ENCODE data around the gene ZNF397. TPM values are rescaled to one million over a fixed set of nuclear protein-coding genes. Genes with fewer than 3 reads are reported as not detected.
A peak's percentile ranks its signal among the peaks of the same experiment; 100 is the strongest.

The ZNF397 gene
- total RNA-seq, 2 experiments from 2014 or later: 14.4 to 16.1 TPM

DNA sequence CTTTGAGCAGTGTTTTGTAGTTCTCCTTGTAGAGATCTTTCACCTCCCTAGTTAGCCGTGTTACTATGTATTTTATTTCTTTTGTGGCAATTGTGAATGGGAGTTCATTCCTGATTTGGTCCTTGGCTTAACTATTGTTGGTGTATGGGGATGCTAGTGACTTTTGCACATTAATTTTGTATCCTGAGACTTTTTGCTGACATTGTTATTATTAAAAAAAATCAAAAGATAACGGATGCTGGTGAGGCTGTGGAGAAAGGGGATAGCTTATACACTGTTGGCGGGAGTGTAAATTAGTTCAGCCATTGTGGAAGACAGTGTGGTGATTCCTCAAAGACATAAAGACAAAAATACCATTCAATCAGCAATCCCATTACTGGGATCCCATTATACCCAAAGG, 17.0 kb upstream of the ZNF397 start:
- ChIA-PET POLR2A (no interaction called here), CTCF (no interaction called here)
- H3K9me3 Mint-ChIP-seq: no peaks in the 10 kb centered on the region

DNA sequence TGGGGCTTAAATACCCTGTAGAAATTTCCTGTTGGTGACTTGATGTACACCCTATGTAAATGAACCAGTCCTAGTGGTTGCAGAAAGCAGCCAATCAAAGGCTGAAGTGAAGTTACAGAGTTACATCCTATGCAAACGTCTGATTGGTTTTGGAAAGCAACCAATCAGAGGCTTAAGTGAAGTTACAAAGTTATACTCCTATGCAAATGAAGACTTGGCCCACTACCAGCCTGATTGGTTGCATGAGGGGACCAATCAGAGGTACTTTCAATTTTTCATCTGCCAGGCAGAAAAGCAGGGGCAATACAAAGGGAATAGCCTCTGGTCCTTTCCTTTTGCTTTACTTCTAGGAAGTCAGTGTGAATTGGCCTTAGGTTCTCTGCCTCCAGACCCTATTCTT, 13.6 kb upstream of the ZNF397 start:
- no peak overlapping the region for H3K27ac Mint-ChIP-seq
- no peaks in the 10 kb centered on the region for H3K9me3 Mint-ChIP-seq
- POLR2A ChIA-PET: no interaction called here
- no peak overlapping the region for H3K4me3 Mint-ChIP-seq
- peaks cover 12% of the 10 kb centered on the region for H3K27me3 Mint-ChIP-seq
- no peak for DNase-seq
- H3K4me1 Mint-ChIP-seq: peaks cover 3% of the 10 kb centered on the region
- CTCF ChIA-PET: no interaction called here
- H3K36me3 Mint-ChIP-seq (ENCODE audit: low read depth): no peaks in the 10 kb centered on the region

More for the DNA sequence above, 17.0 kb upstream of the ZNF397 start:
- Mint-ChIP-seq H3K36me3 (ENCODE audit: low read depth) (no peaks in the 10 kb centered on the region), H3K4me3 (no peak overlapping the region), H3K27ac (no peak overlapping the region), H3K27me3 (peaks cover 9% of the 10 kb centered on the region), H3K4me1 (no peaks in the 10 kb centered on the region)
- DNase-seq: no peak

DNA sequence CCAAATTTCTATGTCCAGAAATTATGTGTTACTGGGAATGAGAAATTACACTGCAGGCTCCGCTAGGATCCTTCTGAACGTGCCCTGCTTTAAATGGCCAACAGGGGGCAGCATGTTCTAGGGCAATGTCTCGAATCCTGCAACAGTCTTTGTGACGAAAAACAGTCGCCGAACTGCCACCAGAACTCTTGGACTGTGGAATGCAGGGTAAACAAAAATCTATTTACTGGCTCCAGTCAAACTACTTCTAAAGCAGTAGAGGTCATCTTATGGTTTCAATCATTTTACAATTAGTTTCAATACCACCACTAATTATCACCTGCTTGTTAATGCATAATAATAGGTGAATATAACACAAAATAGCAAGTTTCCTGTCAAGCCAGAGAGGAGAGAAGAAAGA, 9.8 kb upstream of the ZNF397 start:
- ChIA-PET POLR2A (interaction anchor here (1.0 to 1.4 kb wide), 2 partner anchors 124 to 189 kb away, joined by 3 read pairs; no protein-coding TSS in a partner anchor), CTCF (interaction anchor here (0.6 to 2.6 kb wide), 14 partner anchors 9 to 339 kb away, joined by 3 to 15 read pairs (median 4); partner anchors contain the start of genes ZNF24, ZNF397 and ZSCAN30)
- no peaks in the 10 kb centered on the region for H3K9me3 Mint-ChIP-seq
- H3K4me1 Mint-ChIP-seq: peaks cover 3% of the 10 kb centered on the region
- H3K4me3 Mint-ChIP-seq: no peak overlapping the region
- peaks cover 2% of the 10 kb centered on the region for H3K27me3 Mint-ChIP-seq
- DNase-seq: peak; percentile 78
- H3K27ac Mint-ChIP-seq: no peak overlapping the region
- no peaks in the 10 kb centered on the region for H3K36me3 Mint-ChIP-seq (ENCODE audit: low read depth)

DNA sequence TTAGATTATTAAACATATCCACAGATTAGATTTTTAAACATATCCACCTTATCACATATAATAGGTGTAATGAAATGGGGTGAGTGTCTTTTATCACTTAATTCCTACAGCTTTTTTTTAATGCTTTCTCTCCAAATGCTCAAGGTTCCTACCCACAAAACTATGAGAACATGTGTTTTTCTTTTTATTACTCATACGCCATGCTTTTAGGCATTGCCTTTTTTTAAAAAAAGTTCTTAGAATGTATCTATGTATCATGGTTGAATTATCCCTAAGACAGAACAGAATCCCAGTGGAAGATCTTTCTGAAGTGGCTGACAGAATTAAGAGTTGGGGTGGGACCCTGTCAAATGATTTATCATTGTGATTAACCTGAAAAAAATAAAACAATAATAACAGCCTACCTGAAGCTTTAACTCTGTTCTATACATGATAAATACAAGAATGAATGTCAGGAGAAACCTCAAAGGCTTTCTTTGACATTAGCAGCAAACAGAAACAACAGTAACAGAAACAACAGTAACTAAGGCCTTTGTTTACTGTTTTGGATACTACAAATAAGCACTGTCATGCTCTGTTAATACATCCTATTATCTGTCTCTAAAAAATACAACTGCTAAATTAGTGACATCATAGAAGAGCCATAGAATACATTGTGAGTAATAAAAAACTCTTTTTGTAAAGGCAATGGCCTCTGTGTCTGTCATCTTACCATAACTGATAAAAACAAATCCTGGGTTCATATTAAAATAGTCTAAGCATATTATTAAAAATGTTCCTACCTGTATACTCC, 4.1 kb upstream of the ZNF397 start:
- H3K36me3 Mint-ChIP-seq (ENCODE audit: low read depth): no peaks in the 10 kb centered on the region
- POLR2A ChIA-PET: no interaction called here
- no peak for DNase-seq
- H3K9me3 Mint-ChIP-seq: no peaks in the 10 kb centered on the region
- H3K27ac Mint-ChIP-seq: no peak overlapping the region
- H3K4me1 Mint-ChIP-seq: peaks cover 10% of the 10 kb centered on the region
- CTCF ChIA-PET: interaction anchor here (0.7 kb wide), 1 partner anchor 150 kb away, joined by 3 read pairs; no protein-coding TSS in a partner anchor
- no peaks in the 10 kb centered on the region for H3K27me3 Mint-ChIP-seq
- no peak overlapping the region for H3K4me3 Mint-ChIP-seq

DNA sequence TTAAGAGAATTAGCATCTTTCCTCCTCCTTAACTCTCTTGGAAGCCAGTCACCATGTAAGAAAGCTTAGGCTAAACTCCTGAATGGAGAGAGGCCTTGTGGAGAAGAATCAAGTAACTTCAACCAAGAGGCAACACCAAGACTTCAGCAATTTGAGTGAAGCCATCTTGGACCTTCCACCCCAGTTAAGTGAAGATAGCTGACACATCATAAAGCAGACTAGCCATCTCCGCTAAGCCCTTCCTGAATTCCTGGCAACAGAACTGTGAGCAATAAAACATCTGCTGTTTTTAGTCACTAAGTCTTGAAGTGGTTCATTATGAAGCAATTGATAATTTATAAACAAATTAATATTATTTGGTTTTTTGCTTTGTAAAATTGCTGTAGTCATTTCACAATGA, 1.5 kb upstream of the ZNF397 start:
- peaks cover 24% of the 10 kb centered on the region for H3K36me3 Mint-ChIP-seq (ENCODE audit: low read depth)
- no peaks in the 10 kb centered on the region for H3K27me3 Mint-ChIP-seq
- ChIA-PET POLR2A (interaction anchor here (1.0 to 2.7 kb wide), 6 partner anchors 28 to 258 kb away, joined by 3 to 27 read pairs (median 7); partner anchors contain the start of genes INO80C, MAPRE2 and ZNF24), CTCF (interaction anchor here (0.9 to 1.9 kb wide), 6 partner anchors 7 to 147 kb away, joined by 3 to 9 read pairs (median 4); partner anchors contain the start of genes ZNF24 and ZSCAN30)
- DNase-seq: no peak
- no peak overlapping the region for H3K4me3 Mint-ChIP-seq
- H3K9me3 Mint-ChIP-seq: peaks cover 13% of the 10 kb centered on the region
- H3K27ac Mint-ChIP-seq: no peak overlapping the region
- peaks cover 10% of the 10 kb centered on the region for H3K4me1 Mint-ChIP-seq

DNA sequence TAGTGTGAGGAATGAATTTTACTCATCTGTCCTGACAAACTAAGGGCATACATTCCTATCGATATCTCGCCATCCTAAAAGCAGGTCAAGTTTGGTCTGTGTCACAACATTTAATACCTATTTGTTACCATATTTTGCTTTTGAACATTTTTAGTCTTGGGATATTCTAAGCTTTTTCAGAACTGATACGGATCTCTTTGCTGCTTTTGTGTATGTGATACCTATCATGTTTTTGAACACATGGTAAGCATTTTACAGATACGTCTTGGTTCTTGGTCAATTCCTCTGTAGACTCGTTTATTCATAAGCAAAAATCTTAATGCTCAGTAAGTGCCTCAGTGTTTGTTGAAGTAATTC, 592 bp downstream of the ZNF397 start:
- DNase-seq: no peak
- peaks cover 45% of the 10 kb centered on the region for H3K36me3 Mint-ChIP-seq (ENCODE audit: low read depth)
- peak overlapping the region; percentile 95 for H3K27ac Mint-ChIP-seq
- ChIA-PET CTCF (interaction anchor here (1.9 to 2.0 kb wide), 2 partner anchors 10 to 11 kb away, joined by 9 read pairs; no protein-coding TSS in a partner anchor), POLR2A (interaction anchor here (0.6 to 2.7 kb wide), 12 partner anchors 25 to 887 kb away, joined by 3 to 45 read pairs (median 4); partner anchors contain the start of genes MAPRE2, RMP24, RPRD1A and SLC39A6)
- peaks cover 33% of the 10 kb centered on the region for H3K9me3 Mint-ChIP-seq
- H3K4me3 Mint-ChIP-seq: peak overlapping the region; percentile 92
- H3K4me1 Mint-ChIP-seq: peaks cover 10% of the 10 kb centered on the region
- no peaks in the 10 kb centered on the region for H3K27me3 Mint-ChIP-seq

DNA sequence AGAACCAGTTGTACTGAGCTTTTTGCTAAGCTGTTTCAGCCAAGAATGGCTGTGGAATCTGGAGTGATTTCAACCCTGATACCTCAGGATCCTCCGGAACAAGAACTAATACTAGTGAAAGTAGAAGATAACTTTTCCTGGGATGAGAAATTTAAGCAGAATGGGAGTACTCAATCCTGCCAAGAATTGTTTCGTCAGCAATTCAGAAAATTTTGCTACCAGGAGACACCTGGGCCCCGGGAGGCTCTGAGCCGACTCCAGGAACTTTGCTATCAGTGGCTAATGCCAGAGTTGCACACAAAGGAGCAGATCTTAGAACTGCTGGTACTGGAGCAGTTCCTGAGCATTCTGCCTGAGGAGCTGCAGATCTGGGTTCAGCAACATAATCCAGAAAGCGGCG, 1.6 kb downstream of the ZNF397 start:
- DNase-seq: no peak
- no peaks in the 10 kb centered on the region for H3K27me3 Mint-ChIP-seq
- H3K9me3 Mint-ChIP-seq: peaks cover 43% of the 10 kb centered on the region
- ChIA-PET POLR2A (interaction anchor here (2.5 kb wide), 1 partner anchor 47 kb away, joined by 45 read pairs; the partner anchor contains the start of gene ZSCAN30), CTCF (no interaction called here)
- H3K27ac Mint-ChIP-seq: no peak overlapping the region
- peaks cover 55% of the 10 kb centered on the region for H3K36me3 Mint-ChIP-seq (ENCODE audit: low read depth)
- peaks cover 10% of the 10 kb centered on the region for H3K4me1 Mint-ChIP-seq
- no peak overlapping the region for H3K4me3 Mint-ChIP-seq

DNA sequence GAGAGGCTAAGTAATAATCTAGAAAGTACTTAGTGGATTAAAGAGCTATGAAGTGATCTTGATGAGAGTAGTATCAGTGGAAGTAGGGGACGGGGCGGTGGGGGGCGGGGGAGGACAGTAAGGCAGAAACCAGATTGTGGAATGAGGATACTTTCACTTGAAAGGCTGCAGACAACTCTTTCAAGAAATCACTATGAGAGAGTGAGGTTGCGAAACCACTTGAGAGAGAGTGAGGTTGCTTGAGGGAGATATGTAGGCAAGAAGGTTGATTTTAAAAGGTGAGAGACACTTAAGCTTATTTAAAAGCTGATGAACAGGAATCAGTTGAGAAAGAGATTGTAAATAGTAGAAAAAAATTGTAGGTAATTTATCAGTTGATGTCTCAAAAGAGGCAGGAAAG, 3.8 kb downstream of the ZNF397 start:
- H3K36me3 Mint-ChIP-seq (ENCODE audit: low read depth): peaks cover 72% of the 10 kb centered on the region
- DNase-seq: no peak
- no peaks in the 10 kb centered on the region for H3K27me3 Mint-ChIP-seq
- POLR2A ChIA-PET: interaction anchor here (0.7 to 3.2 kb wide), 2 partner anchors 45 to 128 kb away, joined by 3 to 13 read pairs; partner anchors contain the start of gene ZSCAN30
- H3K4me1 Mint-ChIP-seq: peaks cover 6% of the 10 kb centered on the region
- peaks cover 51% of the 10 kb centered on the region for H3K9me3 Mint-ChIP-seq
- CTCF ChIA-PET: no interaction called here
- no peak overlapping the region for H3K4me3 Mint-ChIP-seq
- H3K27ac Mint-ChIP-seq: no peak overlapping the region

DNA sequence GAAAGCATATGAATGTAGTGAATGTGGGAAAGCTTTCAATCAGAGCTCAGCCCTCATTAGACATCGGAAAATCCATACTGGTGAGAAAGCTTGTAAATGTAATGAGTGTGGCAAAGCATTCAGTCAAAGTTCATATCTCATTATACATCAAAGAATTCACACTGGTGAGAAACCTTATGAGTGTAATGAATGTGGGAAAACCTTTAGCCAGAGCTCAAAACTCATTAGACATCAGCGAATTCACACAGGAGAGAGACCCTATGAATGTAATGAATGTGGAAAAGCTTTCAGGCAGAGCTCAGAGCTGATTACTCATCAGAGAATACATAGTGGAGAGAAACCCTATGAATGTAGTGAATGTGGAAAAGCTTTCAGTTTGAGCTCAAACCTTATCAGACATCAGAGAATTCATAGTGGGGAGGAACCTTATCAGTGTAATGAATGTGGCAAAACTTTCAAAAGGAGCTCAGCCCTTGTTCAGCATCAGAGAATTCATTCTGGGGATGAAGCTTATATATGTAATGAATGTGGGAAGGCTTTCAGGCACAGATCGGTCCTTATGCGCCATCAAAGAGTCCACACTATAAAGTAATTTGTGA, 5.0 kb downstream of the ZNF397 start:
- H3K36me3 Mint-ChIP-seq (ENCODE audit: low read depth): peaks cover 84% of the 10 kb centered on the region
- POLR2A ChIA-PET: interaction anchor here (0.7 to 3.2 kb wide), 3 partner anchors 22 to 99 kb away, joined by 3 to 13 read pairs (median 6); partner anchors contain the start of genes ZNF24 and ZSCAN30

DNA sequence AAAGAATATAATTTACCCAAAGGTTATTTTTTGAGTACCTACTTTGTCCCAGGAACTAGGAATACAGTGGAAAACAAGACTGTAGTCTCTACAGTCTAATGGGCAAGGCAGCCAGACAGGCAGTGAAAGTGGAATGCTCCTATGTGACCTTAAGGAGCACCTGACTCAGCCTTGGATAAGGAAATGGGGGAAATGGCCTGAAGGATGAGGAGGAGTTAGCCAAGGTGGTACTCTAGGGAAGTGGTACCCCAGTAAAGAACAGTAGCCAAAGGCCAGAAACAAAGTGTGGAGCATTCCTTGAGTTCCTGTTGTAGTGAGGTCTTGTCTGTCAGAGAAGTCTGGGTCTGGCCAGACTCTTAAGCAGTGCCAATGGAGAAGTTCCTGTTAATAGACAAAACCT, 6.0 kb downstream of the ZNF397 start:
- no peak overlapping the region for H3K27ac Mint-ChIP-seq
- H3K36me3 Mint-ChIP-seq (ENCODE audit: low read depth): peaks cover 91% of the 10 kb centered on the region
- ChIA-PET POLR2A (interaction anchor here (3.2 kb wide), 1 partner anchor 42 kb away, joined by 13 read pairs; the partner anchor contains the start of gene ZSCAN30), CTCF (no interaction called here)
- no peak for DNase-seq
- no peak overlapping the region for H3K4me3 Mint-ChIP-seq
- no peaks in the 10 kb centered on the region for H3K4me1 Mint-ChIP-seq
- peaks cover 65% of the 10 kb centered on the region for H3K9me3 Mint-ChIP-seq
- no peaks in the 10 kb centered on the region for H3K27me3 Mint-ChIP-seq

More for the DNA sequence above, 5.0 kb downstream of the ZNF397 start:
- Mint-ChIP-seq H3K4me3 (no peak overlapping the region), H3K27me3 (no peaks in the 10 kb centered on the region), H3K27ac (no peak overlapping the region), H3K9me3 (peaks cover 58% of the 10 kb centered on the region), H3K4me1 (peaks cover 2% of the 10 kb centered on the region)
- CTCF ChIA-PET: interaction anchor here (0.6 to 1.1 kb wide), 3 partner anchors 14 to 141 kb away, joined by 3 to 4 read pairs (median 4); no protein-coding TSS in a partner anchor
- no peak for DNase-seq

DNA sequence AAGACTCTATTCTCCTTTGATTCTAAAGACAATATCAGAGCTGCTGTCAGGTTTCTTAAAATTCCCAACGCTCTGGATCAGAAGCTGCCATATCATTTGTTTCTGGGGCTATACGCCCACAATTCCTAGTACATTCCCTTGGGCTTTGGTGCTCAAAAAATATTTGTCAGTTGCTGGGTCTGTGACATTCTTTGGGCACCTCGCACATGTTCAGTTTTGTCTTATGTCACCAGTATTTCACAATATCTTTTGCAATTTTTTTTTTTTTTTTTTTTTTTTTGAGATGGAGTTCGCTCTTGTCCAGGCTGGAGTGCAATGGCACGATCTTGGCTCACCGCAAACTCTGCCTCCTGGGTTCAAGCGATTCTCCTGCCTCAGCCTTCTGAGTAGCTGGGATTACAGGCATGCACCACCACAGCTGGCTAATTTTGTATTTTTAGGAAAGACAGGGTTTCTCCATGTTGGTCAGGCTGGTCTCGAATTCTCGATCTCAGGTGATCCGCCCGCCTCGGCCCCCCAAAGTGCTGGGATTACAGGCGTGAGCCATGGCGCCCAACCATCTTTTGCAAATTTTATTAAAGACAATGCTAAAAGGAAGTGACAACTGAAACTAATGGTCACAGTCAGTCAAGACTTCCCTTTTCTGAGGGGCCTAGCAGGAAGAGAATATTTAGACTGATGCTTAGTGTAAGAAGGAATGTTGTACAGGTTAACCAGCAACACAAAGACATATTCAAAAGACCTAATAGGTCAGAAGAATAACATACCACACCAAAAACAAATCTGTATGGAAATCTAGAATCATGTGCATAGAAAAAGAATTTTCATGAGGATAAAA, 6.8 kb downstream of the ZNF397 start:
- Mint-ChIP-seq H3K36me3 (ENCODE audit: low read depth) (peaks cover 87% of the 10 kb centered on the region), H3K9me3 (peaks cover 70% of the 10 kb centered on the region), H3K27me3 (no peaks in the 10 kb centered on the region), H3K4me3 (no peak overlapping the region), H3K27ac (no peak overlapping the region), H3K4me1 (no peaks in the 10 kb centered on the region)
- POLR2A ChIA-PET: interaction anchor here (3.2 kb wide), 1 partner anchor 42 kb away, joined by 13 read pairs; the partner anchor contains the start of gene ZSCAN30
- no peak for DNase-seq
- CTCF ChIA-PET: no interaction called here

DNA sequence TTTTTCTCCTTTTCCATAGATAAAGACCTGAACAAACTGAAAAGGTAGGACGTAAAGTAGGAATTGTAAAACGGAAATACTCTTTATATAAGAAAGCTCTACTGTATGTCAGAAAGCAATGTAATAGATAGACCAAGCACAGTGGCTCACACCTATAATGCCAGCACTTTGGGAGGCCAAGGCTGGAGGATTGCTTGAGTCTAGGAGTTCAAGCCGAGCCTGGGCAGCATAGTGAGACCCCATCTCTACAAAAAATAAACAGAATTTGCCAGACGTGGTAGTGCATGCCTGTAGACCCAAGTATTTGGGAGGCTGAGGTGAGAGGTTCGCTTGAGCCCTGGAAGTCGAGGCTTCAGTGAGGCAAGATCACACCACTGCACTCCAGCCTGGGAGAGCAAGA, 7.6 kb downstream of the ZNF397 start:
- no peak overlapping the region for H3K4me3 Mint-ChIP-seq
- H3K9me3 Mint-ChIP-seq: peaks cover 74% of the 10 kb centered on the region
- no peaks in the 10 kb centered on the region for H3K4me1 Mint-ChIP-seq
- ChIA-PET CTCF (no interaction called here), POLR2A (no interaction called here)
- H3K27me3 Mint-ChIP-seq: no peaks in the 10 kb centered on the region
- no peak overlapping the region for H3K27ac Mint-ChIP-seq
- no peak for DNase-seq
- H3K36me3 Mint-ChIP-seq (ENCODE audit: low read depth): peaks cover 84% of the 10 kb centered on the region

All from activated CD4-positive, alpha-beta memory T cell treated with anti-CD3 and anti-CD28 coated beads, Interleukin-2, amount 10 ng/mL, durations not matched to agents 7 days and 5 days (primary cell).